IMR-90 (cell line): ENCODE data around the gene RHBDL1. TPM values are rescaled to one million over a fixed set of nuclear protein-coding genes. Genes with fewer than 3 reads are reported as not detected.

Source experiments
- ATAC-seq: fragments of 200-7000 bp; cut with Tn5 transposase; 2 replicates; pipeline ENCODE4 v1.9.1; 2020; ENCODE audit warnings: low read depth, mild to moderate bottlenecking, moderate library complexity
- BruUV-seq: library from RNA; stranded (reverse); fragments of 400-500 nt; replicated peaks from 2 replicates; lab custom pipeline; 2021; lab: Mats Ljungman, UMichigan
- CTCF ChIA-PET: fragments of 300-600 bp; formaldehyde crosslinking; extraction: SDS; loops from one replicate; lab custom pipeline; 2021; ENCODE audit warnings: antibody characterized with exemption; lab: Yijun Ruan, JAX
- POLR2A ChIA-PET: fragments of 300-600 bp; sonication (Branson Sonifier 250); formaldehyde crosslinking; loops from one replicate; lab custom pipeline; 2022; ENCODE audit warnings: antibody characterized with exemption; ENCODE audit not compliant: unreplicated experiment; lab: Charles Lee
- DNase-seq: peaks from one replicate; pipeline ENCODE4 v3.0.0; 2013
- H2AFZ ChIP-seq: replicated peaks from 2 replicates; pipeline ENCODE3; 2013; ENCODE audit warnings: low read length, mild to moderate bottlenecking; ENCODE audit not compliant: poor library complexity
- H2AK5ac ChIP-seq: 2 replicates; pipeline ENCODE4 v1.6.1; 2013; ENCODE audit warnings: low read depth, low read length, inconsistent platforms
- H2AK9ac ChIP-seq: replicated peaks from 2 replicates; pipeline ENCODE3; 2013; ENCODE audit warnings: mild to moderate bottlenecking, low read depth, low read length, moderate library complexity; ENCODE audit not compliant: poor library complexity
- H2BK120ac ChIP-seq: 2 replicates; pipeline ENCODE4 v1.6.1; 2013; ENCODE audit warnings: low read depth, low read length, inconsistent platforms
- H2BK15ac ChIP-seq: 3 replicates; pipeline ENCODE4 v1.6.1; 2013; ENCODE audit warnings: low read depth, low read length, inconsistent platforms
- H2BK20ac ChIP-seq: 2 replicates; pipeline ENCODE4 v1.6.1; 2013; ENCODE audit warnings: low read depth, mild to moderate bottlenecking, inconsistent platforms, low read length, moderate library complexity
- H2BK5ac ChIP-seq: 2 replicates; pipeline ENCODE4 v1.6.1; 2013; ENCODE audit warnings: mild to moderate bottlenecking, low read depth, low read length, inconsistent platforms; ENCODE audit not compliant: poor library complexity, severe bottlenecking
- H3K14ac ChIP-seq: replicated peaks from 2 replicates; pipeline ENCODE4 v1.6.1; 2013; ENCODE audit warnings: low read depth, low read length, inconsistent platforms
- H3K18ac ChIP-seq: 2 replicates; pipeline ENCODE4 v1.6.1; 2013; ENCODE audit warnings: low read depth, low read length, control low read depth
- H3K23ac ChIP-seq: 2 replicates; pipeline ENCODE4 v1.6.1; 2013; ENCODE audit warnings: low read depth, low read length, inconsistent platforms
- H3K27ac ChIP-seq: 2 replicates; pipeline ENCODE4 v1.5.1; 2013; ENCODE audit warnings: mild to moderate bottlenecking, control low read depth, low read length; ENCODE audit not compliant: insufficient read depth
- H3K27me3 ChIP-seq: 2 replicates; pipeline ENCODE4 v1.6.1; 2013; ENCODE audit warnings: low read length; ENCODE audit not compliant: control insufficient read depth, insufficient read depth
- H3K36me3 ChIP-seq: 2 replicates; pipeline ENCODE4 v1.6.1; 2013; ENCODE audit warnings: low read length, mixed read lengths; ENCODE audit not compliant: control insufficient read depth, insufficient read depth
- H3K4ac ChIP-seq: 2 replicates; pipeline ENCODE4 v1.6.1; 2013; ENCODE audit warnings: low read depth, low read length, inconsistent platforms
- H3K4me1 ChIP-seq: 2 replicates; pipeline ENCODE4 v1.6.1; 2013; ENCODE audit warnings: low read length, mixed read lengths; ENCODE audit not compliant: control insufficient read depth, insufficient read depth
- H3K4me2 ChIP-seq: 2 replicates; pipeline ENCODE4 v1.6.1; 2013; ENCODE audit warnings: low read depth, mild to moderate bottlenecking, control low read depth, low read length, moderate library complexity
- H3K4me3 ChIP-seq: 2 replicates; pipeline ENCODE4 v1.5.1; 2013; ENCODE audit warnings: low read depth, mild to moderate bottlenecking, control low read depth, low read length, moderate library complexity; ENCODE audit not compliant: insufficient read depth
- H3K56ac ChIP-seq: 2 replicates; pipeline ENCODE4 v1.6.1; 2013; ENCODE audit warnings: low read length, inconsistent platforms; ENCODE audit not compliant: insufficient read depth; ENCODE audit errors: extremely low read depth
- H3K79me1 ChIP-seq, 2 experiments: 2 replicates each; pipeline ENCODE4 v1.6.1; 2013; ENCODE audit warnings: low read length in 2 of 2, inconsistent platforms in 1 of 2, low read depth in 1 of 2
- H3K9ac ChIP-seq: 2 replicates; pipeline ENCODE4 v1.6.1; 2013; ENCODE audit warnings: low read depth, low read length, control low read depth
- H3K9me1 ChIP-seq: 2 replicates; pipeline ENCODE4 v1.6.1; 2013; ENCODE audit warnings: low read length, inconsistent platforms; ENCODE audit not compliant: insufficient read depth
- H3K9me3 ChIP-seq: 2 replicates; pipeline ENCODE4 v1.6.1; 2013; ENCODE audit warnings: low read length; ENCODE audit not compliant: control insufficient read depth, insufficient read depth
- H4K20me1 ChIP-seq: 2 replicates; pipeline ENCODE4 v1.6.1; 2013; ENCODE audit warnings: low read length, inconsistent platforms; ENCODE audit not compliant: insufficient read depth
- H4K5ac ChIP-seq: 2 replicates; pipeline ENCODE4 v1.6.1; 2013; ENCODE audit warnings: mild to moderate bottlenecking, low read depth, low read length, control low read depth
- H4K8ac ChIP-seq, 2 experiments: 2 replicates each; pipeline ENCODE4 v1.6.1; 2013; ENCODE audit warnings: low read depth in 2 of 2, low read length in 2 of 2, control low read depth in 1 of 2, inconsistent platforms in 1 of 2
- H4K91ac ChIP-seq: 2 replicates; pipeline ENCODE4 v1.6.1; 2013; ENCODE audit warnings: low read depth, low read length, inconsistent platforms; ENCODE audit not compliant: insufficient read depth
- BHLHE40 ChIP-seq: fragments of 150-350 bp; IDR thresholded peaks from 2 replicates; pipeline ENCODE4 v1.6.1; 2016; ENCODE audit warnings: mild to moderate bottlenecking, low read depth, low read length
- CEBPB ChIP-seq: IDR thresholded peaks from 2 replicates; pipeline ENCODE4 v1.6.1; 2012; ENCODE audit warnings: low read depth, low read length, improper control_type of control experiment
- CHD1 ChIP-seq: IDR thresholded peaks from 2 replicates; pipeline ENCODE4 v1.6.1; 2012; ENCODE audit warnings: low read depth, low read length, improper control_type of control experiment
- CTCF ChIP-seq: conservative IDR thresholded peaks from 2 replicates; pipeline ENCODE4 v1.5.1; 2012; ENCODE audit warnings: mild to moderate bottlenecking, low read depth, low read length, improper control_type of control experiment
- ELK1 ChIP-seq: fragments of 150-350 bp; IDR thresholded peaks from 2 replicates; pipeline ENCODE4 v1.6.1; 2016; ENCODE audit warnings: low read depth, mild to moderate bottlenecking, low read length, moderate library complexity, borderline replicate concordance
- FOS ChIP-seq: fragments of 150-350 bp; IDR thresholded peaks from 2 replicates; pipeline ENCODE4 v1.6.1; 2016; ENCODE audit warnings: low read depth, low read length
- MAFK ChIP-seq: IDR thresholded peaks from 2 replicates; pipeline ENCODE4 v1.6.1; 2012; ENCODE audit warnings: low read depth, low read length, improper control_type of control experiment
- MAZ ChIP-seq: IDR thresholded peaks from 2 replicates; pipeline ENCODE4 v1.6.1; 2012; ENCODE audit warnings: low read depth, mild to moderate bottlenecking, low read length, improper control_type of control experiment, moderate library complexity, borderline replicate concordance
- MXI1 ChIP-seq: IDR thresholded peaks from 2 replicates; pipeline ENCODE4 v1.6.1; 2012; ENCODE audit warnings: low read depth, mild to moderate bottlenecking, low read length, moderate library complexity, borderline replicate concordance
- NFE2L2 ChIP-seq: fragments of 150-350 bp; IDR thresholded peaks from 2 replicates; pipeline ENCODE4 v1.6.1; 2016; ENCODE audit warnings: low read depth, mild to moderate bottlenecking, low read length
- POLR2A ChIP-seq: IDR thresholded peaks from 2 replicates; pipeline ENCODE4 v1.6.1; 2012; ENCODE audit warnings: mild to moderate bottlenecking, low read depth, low read length
- RAD21 ChIP-seq: IDR thresholded peaks from 2 replicates; pipeline ENCODE4 v1.6.1; 2012; ENCODE audit warnings: low read length, improper control_type of control experiment
- RCOR1 ChIP-seq: IDR thresholded peaks from 2 replicates; pipeline ENCODE4 v1.6.1; 2012; ENCODE audit warnings: mild to moderate bottlenecking, low read length, improper control_type of control experiment; ENCODE audit not compliant: insufficient replicate concordance
- USF2 ChIP-seq: fragments of 150-350 bp; IDR thresholded peaks from 2 replicates; pipeline ENCODE4 v1.6.1; 2017; ENCODE audit warnings: mild to moderate bottlenecking, antibody characterized with exemption, low read length, low read depth
- WGBS, 2 experiments: methylation state at CpG; one replicate each; pipeline versions ENCODE4 v1.1.5 to v1.1.7; 2013; ENCODE audit warnings: missing lambda C conversion rate in 2 of 2; ENCODE audit not compliant: insufficient read length in 1 of 2; ENCODE audit errors: extremely low coverage in 2 of 2; 5-methylcytosine and 5-hydroxymethylcytosine counted together
- dilution Hi-C: fragments of 300-500 bp; cut with HindIII; formaldehyde crosslinking; loops from one replicate; pipeline ENCODE4 v1.14.3; 2018; ENCODE audit warnings: low sequenced_read_pairs; ENCODE audit not compliant: unreplicated experiment
- in situ Hi-C: fragments of 300-500 bp; cut with MboI; formaldehyde crosslinking; loops from 3 replicates; pipeline ENCODE4 v1.14.3; 2019; ENCODE audit warnings: low sequenced_read_pairs, inconsistent platforms, mixed read lengths
- intact Hi-C: fragments of 100-400 bp; cut with micrococcal nuclease; formaldehyde crosslinking; loops from 2 replicates; pipeline ENCODE4 v1.10.0; 2022
- polyA plus RNA-seq, 3 experiments: library from polyadenylated mRNA; depleted of rRNA; stranded (reverse); fragments of >200 nt; gene quantifications; 2 replicates each; pipeline ENCODE4 v1.2.3, GENCODE V29; 2012; ENCODE audit warnings: low replicate concordance in 1 of 3
- total RNA-seq: library from RNA; depleted of rRNA; stranded (reverse); fragments of >200 nt; gene quantifications from 2 replicates; pipeline ENCODE4 v1.2.3, GENCODE V29; 2012

Gene RHBDL1
- total and polyA plus RNA-seq, 2 of the 4 experiments (the other 2 are of a cell fraction): 0.72 to 4.1 TPM

- no TSS peak for BruUV-seq
- 87% methylated on average over 33 of the region's 50 CpGs; no CpG with 5 or more reads in 1 of the 2 experiments for WGBS, 2 experiments
- TF ChIP-seq FOS (no peak), CTCF (no peak), MXI1 (no peak), POLR2A (no peak), BHLHE40 (no peak), MAFK (no peak), USF2 (no peak), RCOR1 (no peak), CHD1 (no peak), RAD21 (no peak), NFE2L2 (no peak), ELK1 (no peak), CEBPB (no peak), MAZ (no peak)
Measured at GRCh38 chr16:627454-628239, 47.8 kb upstream of the RHBDL1 start.

More at GRCh38 chr16:627454-628239, 47.8 kb upstream of the RHBDL1 start:
- Histone ChIP-seq H3K56ac (no peak overlapping the region), H2AFZ (no peak overlapping the region), H3K36me3 (peaks cover 7% of the 10 kb centered on the region; the same call in 1 of the 2 replicates), H2BK15ac (peak overlapping the region; percentile 56; the same call in 1 of the 3 replicates), H3K9ac (no peak overlapping the region), H4K5ac (peak overlapping the region; percentile 51), H2BK120ac (peak overlapping the region; percentile 72), H3K4ac (peak overlapping the region; percentile 69), H2AK5ac (peak overlapping the region; percentile 94), H2AK9ac (peak overlapping the region; percentile 80), H3K79me1 (peaks cover 6 to 38% of the 10 kb centered on the region in 2 experiments; a peak in 2 of 4 replicates), H4K91ac (peak overlapping the region; percentile 53), H3K9me3 (no peaks in the 10 kb centered on the region), H3K27me3 (no peaks in the 10 kb centered on the region), H3K9me1 (peaks cover 4% of the 10 kb centered on the region; the same call in 1 of the 2 replicates), H2BK20ac (no peak overlapping the region; the same call in 1 of the 2 replicates), H3K27ac (peak overlapping the region; percentile 56), H3K18ac (0 out of 2 replicates have a peak overlapping the region, but pooled peaks have one; percentile 10), H3K4me2 (no peak overlapping the region), H2BK5ac (peak overlapping the region; percentile 80), H4K8ac (peak overlapping the region in 1 of 2 experiments; percentile 63; a peak in 1 of 4 replicates), H3K14ac (peak overlapping the region; percentile 20; the same call in 1 of the 2 replicates), H4K20me1 (0 out of 2 replicates have a peak, but pooled peaks cover 3% of the 10 kb centered on the region), H3K4me1 (peaks cover 25% of the 10 kb centered on the region), H3K4me3 (no peak overlapping the region), H3K23ac (no peak overlapping the region)
- ChIA-PET CTCF (no interaction called here), POLR2A (no interaction called here)
- dilution Hi-C loops: no loop called here
- DNase-seq (no peak), ATAC-seq (no peak)
- intact Hi-C loops: loop anchor here (1.0 kb wide), 1 partner anchor 9 kb away; the partner anchor contains the start of gene METTL26
- in situ Hi-C loops: no loop called here
